ENCODE data around the gene ATP6V0A1.
A peak's percentile ranks its signal among the peaks of the same experiment; 100 is the strongest.

ATP6V0A1 gene

GRCh38 chr17:42458497-42459255, at the start of gene ATP6V0A1:
ATP6V0A1 (plus strand) TSS chr17:42458878; CDS start chr17:42460895, 2,017 bp downstream.
- no peak for TF ChIP-seq CTCF (IDR thresholded peaks at IDR 0.05; ENCODE audit: low read length, missing control alignments)
- peak within 1 kb of the TSS; percentile 85 for H3K4me3 ChIP-seq (replicated peaks; ENCODE audit: low read depth, low read length)
- DNase-seq (ENCODE audit: low read depth) = peak; percentile 85

GRCh38 chr17:42409523-42410318, 49.0 kb upstream of the ATP6V0A1 start:
- no peak for TF ChIP-seq CTCF (IDR thresholded peaks at IDR 0.05; ENCODE audit: low read length, missing control alignments)
- peak; percentile 95 for DNase-seq (ENCODE audit: low read depth)
- no peak overlapping the region for H3K4me3 ChIP-seq (replicated peaks; ENCODE audit: low read depth, low read length)

GRCh38 chr17:42410319-42410685, 48.4 kb upstream of the ATP6V0A1 start:
- no peak overlapping the region for H3K4me3 ChIP-seq (replicated peaks; ENCODE audit: low read depth, low read length)
- DNase-seq (ENCODE audit: low read depth) = no peak
- no peak for TF ChIP-seq CTCF (IDR thresholded peaks at IDR 0.05; ENCODE audit: low read length, missing control alignments)

GRCh38 chr17:42411361-42411760, 47.3 kb upstream of the ATP6V0A1 start:
- no peak for DNase-seq (ENCODE audit: low read depth)
- TF ChIP-seq CTCF (IDR thresholded peaks at IDR 0.05; ENCODE audit: low read length, missing control alignments) = no peak
- H3K4me3 ChIP-seq (replicated peaks; ENCODE audit: low read depth, low read length) = no peak overlapping the region

GRCh38 chr17:42411905-42412679, 46.6 kb upstream of the ATP6V0A1 start:
- no peak for DNase-seq (ENCODE audit: low read depth)
- no peak overlapping the region for H3K4me3 ChIP-seq (replicated peaks; ENCODE audit: low read depth, low read length)
- TF ChIP-seq CTCF (IDR thresholded peaks at IDR 0.05; ENCODE audit: low read length, missing control alignments) = no peak

- H3K4me3 ChIP-seq (replicated peaks; ENCODE audit: low read depth, low read length) = no peak overlapping the region
- DNase-seq (ENCODE audit: low read depth) = no peak
- no peak for TF ChIP-seq CTCF (IDR thresholded peaks at IDR 0.05; ENCODE audit: low read length, missing control alignments)
Measured at GRCh38 chr17:42413464-42414040, 45.1 kb upstream of the ATP6V0A1 start.

All from fibroblast of pulmonary artery (primary cell).